HL-60/S4 treated with phorbol 12-myristate 13-acetate at 8.2 ng/mL for 4 days and 3 days (cell line): ENCODE data around the gene IFI30.

Experiments used
- in situ Hi-C: fragments of 300-500 bp; cut with MboI; formaldehyde crosslinking; loops from 2 replicates; pipeline ENCODE4 v1.15.0; 2022; ENCODE audit warnings: low sequenced_read_pairs

Gene IFI30

DNA sequence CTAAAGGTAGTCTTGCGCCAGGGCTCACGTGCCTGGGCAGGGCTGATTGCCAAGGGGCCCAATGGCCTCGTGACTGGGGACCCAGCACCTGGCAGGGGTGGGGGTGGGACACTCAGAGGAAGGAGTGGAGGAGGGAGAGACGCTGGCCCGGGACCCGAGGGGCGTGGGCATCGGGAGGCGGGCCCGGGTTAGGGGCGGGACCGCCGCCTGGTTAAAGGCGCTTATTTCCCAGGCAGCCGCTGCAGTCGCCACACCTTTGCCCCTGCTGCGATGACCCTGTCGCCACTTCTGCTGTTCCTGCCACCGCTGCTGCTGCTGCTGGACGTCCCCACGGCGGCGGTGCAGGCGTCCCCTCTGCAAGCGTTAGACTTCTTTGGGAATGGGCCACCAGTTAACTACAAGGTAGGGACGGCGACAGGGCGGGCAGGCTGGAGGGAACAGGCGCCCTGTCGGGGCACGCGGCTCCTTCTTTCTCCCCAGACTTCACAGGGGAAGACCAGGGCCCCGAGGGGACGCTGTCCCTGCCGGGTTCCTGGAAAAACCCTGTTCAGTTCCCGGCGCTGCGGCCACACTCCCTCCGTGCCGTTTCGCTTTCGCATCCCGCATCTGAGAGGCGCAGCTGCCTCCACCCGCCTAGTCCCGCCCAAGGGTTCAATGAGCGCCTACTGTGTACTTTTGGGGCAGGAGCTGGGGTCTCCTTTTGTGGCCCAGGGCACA lies at the start of gene IFI30:
Gene IFI30, plus strand, starts transcription at position 242 of the 717 bp plus-strand sequence. Its CDS starts 29 bp downstream, at position 271.
- in situ Hi-C loops, result no loop called here

DNA sequence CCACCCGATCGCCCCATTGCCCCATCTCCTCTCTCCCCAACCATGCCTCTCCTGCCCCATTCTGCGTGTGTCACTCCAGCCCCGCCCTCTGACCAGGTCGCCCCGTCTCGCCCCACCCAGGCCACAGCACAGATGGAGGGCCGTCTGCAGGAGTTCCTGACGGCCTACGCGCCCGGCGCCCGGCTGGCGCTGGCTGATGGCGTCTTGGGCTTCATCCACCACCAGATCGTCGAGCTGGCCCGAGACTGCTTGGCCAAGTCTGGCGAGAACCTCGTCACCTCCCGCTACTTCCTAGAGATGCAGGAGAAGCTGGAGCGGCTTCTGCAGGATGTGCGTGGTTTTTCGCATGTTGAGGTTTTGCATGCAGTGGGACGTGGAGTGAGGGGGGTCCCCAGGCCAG lies 49.8 kb upstream of the IFI30 start:
- in situ Hi-C loops, result no loop called here

- in situ Hi-C loops, result no loop called here
These were observed 47.5 kb upstream of the IFI30 start for GRCh38 chr19:18126097-18126496.

DNA sequence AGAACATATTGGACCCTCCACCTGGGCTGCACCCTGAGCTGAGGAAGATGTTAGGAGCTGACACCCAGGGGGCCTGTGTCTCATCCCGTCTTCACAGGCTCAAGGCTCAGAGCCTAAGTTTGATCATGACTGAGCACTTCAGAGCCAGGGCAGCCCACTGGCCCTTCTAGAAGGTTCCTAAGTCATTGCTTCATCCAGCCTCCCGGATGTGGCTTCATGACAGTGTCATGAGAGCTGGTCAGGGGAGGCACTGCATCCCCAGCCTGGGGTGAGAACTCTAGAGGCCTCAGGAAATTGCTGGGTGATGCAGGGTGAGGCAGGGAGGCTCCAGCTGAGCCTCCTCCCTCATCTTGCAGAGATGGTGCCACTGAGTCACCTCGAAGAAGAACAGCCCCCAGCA lies 45.6 kb upstream of the IFI30 start:
- in situ Hi-C loops, result no loop called here

GRCh38 chr19:18128805-18129204 lies 44.8 kb upstream of the IFI30 start:
- in situ Hi-C loops, result no loop called here

- in situ Hi-C loops, result no loop called here
These were observed 42.9 kb upstream of the IFI30 start for GRCh38 chr19:18130523-18131242.

GRCh38 chr19:18131841-18132596 lies 41.6 kb upstream of the IFI30 start:
- in situ Hi-C loops, result no loop called here

- in situ Hi-C loops, result no loop called here
These were observed 37.7 kb upstream of the IFI30 start for GRCh38 chr19:18135712-18136584.

GRCh38 chr19:18137242-18137641 lies 36.4 kb upstream of the IFI30 start:
- in situ Hi-C loops, result no loop called here

DNA sequence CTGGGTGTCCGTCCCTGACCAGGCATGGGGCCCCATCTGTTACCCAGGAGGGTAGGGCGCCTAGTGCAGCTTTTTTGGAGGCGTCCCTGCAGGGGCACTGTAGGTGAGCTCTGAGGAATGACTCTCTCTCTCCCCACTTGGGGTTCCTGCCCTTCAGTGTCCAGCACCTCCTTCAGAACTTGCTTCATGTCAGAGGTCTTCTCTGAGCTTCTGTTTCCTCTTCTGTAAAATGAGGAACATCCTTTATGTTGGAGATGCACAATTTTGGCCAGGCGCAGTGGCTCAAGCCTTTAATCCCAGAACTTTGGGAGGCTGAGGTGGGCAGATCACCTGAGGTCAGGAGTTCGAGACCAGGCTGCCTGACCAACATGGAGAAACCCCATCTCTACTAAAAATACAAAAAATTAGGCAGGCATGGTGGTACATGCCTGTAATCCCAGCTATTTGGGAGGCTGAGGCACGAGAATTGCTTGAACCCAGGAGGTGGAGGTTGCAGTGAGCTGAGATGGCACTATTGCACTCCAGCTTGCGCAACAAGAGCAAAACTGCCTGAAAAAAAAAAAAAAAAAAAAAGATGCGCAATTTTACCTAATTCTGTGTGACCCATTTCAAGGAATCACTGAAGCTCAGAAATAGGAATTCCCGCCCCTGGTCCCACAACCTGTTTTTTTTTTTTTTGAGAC lies 35.8 kb upstream of the IFI30 start:
- in situ Hi-C loops, result no loop called here

DNA sequence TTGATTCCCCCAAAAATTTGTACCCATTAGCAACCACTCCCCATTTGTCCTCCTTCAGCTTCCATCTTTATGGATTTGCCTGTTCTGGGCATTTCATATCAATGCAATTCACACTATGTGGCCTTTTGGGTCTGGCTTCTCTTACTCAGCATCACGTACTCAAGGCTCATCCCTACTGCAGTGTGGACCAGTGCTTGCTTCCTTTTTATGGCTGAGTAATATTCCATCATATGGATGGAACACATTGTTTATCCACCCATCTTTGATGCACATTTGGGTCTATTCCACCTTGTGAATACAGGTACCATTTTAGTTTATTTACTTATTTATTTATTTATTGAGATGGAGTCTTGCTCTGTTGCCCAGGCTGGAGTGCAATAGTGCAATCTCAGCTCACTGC lies 33.1 kb upstream of the IFI30 start:
- in situ Hi-C loops, result no loop called here

DNA sequence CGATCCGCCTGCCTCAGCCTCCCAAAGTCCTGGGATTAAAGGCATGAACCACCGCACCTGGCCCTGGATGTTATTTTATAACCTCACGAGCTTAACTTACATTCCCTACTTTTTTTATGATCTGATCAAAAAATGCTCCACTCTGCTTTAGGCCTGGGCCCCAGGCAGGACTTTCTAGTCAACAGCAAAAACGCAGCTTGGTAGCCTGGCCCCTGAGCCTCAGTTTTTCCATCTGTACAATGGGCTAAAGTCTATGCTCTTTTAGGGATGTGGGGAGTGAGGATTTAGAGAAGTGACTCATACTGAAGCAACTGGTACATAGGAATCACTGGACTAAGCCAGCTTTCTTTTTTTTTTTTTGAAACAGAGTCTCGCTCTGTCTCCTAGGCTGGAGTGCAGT lies 32.6 kb upstream of the IFI30 start:
- in situ Hi-C loops, result no loop called here

DNA sequence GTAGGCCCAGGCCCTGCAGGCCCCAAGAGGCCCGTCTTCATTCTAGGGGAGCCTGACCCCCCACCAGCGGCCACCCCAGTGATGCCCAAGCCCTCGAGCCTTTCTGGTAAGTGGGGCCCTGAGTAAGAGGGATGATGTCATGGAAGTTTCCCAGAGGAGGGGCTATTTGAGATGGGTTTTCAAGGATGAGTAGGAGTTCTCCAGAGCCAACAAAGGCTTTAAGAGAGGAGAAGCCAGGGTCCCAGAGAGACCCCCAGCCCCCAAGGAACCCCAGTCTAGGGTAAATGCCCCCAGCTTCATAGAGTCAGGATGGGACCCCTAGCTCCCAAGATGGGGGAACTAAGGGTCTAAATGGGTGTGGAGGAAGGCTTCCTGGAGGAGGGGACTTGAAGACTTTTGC lies 29.7 kb upstream of the IFI30 start:
- in situ Hi-C loops, result no loop called here

DNA sequence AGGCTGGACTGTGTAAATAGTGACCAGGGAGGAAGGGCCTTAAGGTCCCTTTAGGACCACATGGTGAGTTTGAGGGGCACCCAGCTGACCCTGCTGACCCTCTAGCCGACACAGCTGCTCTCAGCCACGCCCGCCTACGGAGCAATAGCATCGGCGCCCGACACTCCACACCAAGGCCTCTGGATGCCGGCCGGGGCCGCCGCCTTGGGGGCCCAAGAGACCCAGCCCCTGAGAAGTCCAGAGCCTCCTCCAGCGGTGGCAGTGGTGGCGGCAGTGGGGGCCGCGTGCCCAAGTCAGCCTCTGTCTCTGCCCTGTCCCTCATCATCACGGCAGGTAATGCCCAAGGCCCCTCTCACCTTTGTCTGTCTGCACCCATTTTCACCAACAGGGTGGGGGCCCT lies 29.3 kb upstream of the IFI30 start:
- in situ Hi-C loops, result no loop called here

DNA sequence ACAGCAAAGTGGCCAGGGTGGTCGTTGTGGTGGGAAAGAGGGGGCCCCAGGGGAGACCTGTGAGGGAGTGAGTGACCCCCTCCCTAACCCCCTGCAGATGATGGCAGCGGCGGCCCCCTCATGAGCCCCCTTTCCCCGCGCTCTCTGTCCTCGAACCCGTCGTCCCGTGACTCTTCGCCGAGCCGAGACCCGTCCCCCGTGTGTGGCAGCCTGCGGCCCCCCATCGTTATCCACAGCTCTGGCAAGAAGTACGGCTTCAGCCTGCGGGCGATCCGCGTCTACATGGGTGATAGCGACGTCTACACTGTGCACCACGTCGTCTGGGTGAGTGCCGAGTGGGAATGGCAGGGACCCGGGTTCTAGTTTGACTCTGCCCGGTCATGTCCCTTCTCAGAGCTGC lies 28.7 kb upstream of the IFI30 start:
- in situ Hi-C loops, result no loop called here

DNA sequence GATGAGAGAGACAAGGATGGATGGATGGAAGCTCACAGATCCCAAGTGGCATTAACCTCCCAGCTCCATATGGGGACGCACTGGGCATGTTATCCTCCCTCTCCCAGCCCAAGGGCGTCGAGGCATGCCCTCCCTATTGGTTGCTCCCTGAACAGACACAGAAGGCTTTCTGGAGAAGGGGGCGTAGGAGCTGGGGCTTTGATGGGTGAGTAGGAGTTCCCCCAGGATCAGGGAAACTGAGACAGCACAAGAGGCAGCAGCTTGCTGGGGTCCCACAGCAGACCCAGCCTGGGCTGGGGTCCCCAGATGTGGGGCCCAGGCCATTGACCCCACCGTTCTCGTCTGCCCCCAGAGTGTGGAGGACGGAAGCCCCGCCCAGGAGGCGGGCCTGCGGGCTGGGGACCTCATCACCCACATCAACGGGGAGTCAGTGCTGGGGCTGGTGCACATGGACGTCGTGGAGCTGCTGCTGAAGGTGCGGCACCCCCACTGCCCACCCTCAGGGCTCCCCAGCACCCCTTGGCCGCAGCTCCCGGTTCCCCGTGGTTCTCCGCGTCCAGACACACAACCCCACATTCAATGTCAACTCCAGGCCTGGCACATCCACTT lies 28.1 kb upstream of the IFI30 start:
- in situ Hi-C loops, result no loop called here

DNA sequence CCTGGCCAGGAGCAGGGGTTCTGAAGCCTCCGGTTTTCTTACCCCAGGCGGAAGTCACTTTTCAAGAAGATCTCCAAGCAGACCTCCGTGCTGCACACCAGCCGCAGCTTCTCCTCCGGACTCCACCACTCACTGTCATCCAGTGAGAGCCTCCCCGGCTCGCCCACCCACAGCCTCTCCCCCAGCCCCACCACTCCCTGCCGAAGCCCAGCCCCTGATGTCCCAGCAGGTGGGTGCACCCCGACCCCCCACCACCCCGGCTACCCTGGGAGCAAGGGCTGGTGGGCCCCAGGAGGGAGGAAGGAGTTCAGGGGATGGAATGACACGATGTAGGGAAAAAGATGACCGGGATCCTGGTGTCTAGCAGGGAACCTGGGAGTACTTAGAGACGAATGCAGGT lies 26.2 kb upstream of the IFI30 start:
- in situ Hi-C loops, result no loop called here

- in situ Hi-C loops, result no loop called here
These were observed 24.0 kb upstream of the IFI30 start for GRCh38 chr19:18149596-18149975.

DNA sequence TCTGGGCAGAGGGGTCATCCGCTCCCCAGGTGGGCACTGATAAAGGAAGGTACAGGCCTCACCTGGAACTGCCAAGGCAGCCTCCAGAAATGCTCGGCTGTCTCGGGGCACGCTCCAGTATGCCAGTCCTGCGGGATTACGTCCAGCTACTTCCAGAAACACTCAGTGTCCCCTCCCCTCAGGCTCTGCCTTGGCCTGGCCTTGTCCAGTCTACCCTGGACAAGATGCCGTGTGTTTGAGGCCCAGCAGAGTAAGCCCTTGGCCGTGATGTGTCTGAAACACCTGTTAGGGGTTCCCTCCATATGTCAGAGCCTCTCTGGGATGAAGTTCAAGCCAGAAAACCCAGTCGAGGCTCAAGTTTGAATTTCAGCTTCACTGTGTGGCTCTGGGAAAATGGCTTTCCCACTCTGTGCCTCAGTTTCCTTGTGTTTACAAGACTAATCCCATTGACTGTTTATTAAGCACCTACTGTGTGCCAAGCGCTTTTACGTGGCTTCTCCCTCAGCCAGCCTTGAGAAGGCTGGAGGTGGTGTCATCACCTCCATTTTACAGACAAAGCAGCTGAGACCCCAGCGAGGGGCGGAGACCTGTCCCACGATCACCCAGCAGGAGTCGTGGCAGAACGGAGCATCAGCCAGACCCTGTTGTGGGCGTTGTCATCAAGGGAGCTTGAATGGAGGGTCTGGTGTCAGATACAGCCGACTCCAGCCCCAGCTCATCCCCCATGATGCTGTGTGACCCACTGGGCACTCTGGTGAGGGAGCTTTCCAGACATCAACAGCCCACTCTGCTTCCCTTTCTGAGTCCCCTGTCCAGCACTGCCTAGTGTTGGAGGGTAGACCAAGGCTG lies 22.6 kb upstream of the IFI30 start:
- in situ Hi-C loops, result no loop called here
